Measurements from ENCODE around the gene GLRX3.

The GLRX3 gene

GRCh38 chr10:130185591-130185990, 49.4 kb downstream of the GLRX3 start (continued):
- no peak for TF ChIP-seq MYNN (tag by site-specific recombination; IDR thresholded peaks at IDR 0.05; ENCODE audit: borderline replicate concordance)
- no peak for TF ChIP-seq ZNF449 (tag by site-specific recombination; IDR thresholded peaks at IDR 0.05)
- no peak for TF ChIP-seq ZNF18 (tag by site-specific recombination; IDR thresholded peaks at IDR 0.05)
- TF ChIP-seq ZBTB48 (tag by site-specific recombination; IDR thresholded peaks at IDR 0.05), result no peak
- no peak for TF ChIP-seq ZNF660 (tag by site-specific recombination; IDR thresholded peaks at IDR 0.05)

GRCh38 chr10:130188195-130189175, 52.3 kb downstream of the GLRX3 start:
- TF ChIP-seq GLIS1 (tag by site-specific recombination; IDR thresholded peaks at IDR 0.05), result no peak
- TF ChIP-seq ZNF623 (tag by site-specific recombination; IDR thresholded peaks at IDR 0.05), result no peak
- TF ChIP-seq SCRT1 (tag by site-specific recombination; IDR thresholded peaks at IDR 0.05; ENCODE audit: borderline replicate concordance), result peak; percentile 85
- TF ChIP-seq REST (tag by site-specific recombination; IDR thresholded peaks at IDR 0.05), result no peak
- TF ChIP-seq HOXA7 (CRISPR knock-in tag; IDR thresholded peaks at IDR 0.05; ENCODE audit: borderline replicate concordance), result no peak
- peak; percentile 48; the same call in 1 of the 2 replicates for TF ChIP-seq ZNF600 (tag by site-specific recombination; IDR thresholded peaks at IDR 0.05)
- TF ChIP-seq SCRT2 (tag by site-specific recombination; IDR thresholded peaks at IDR 0.05), result peak; percentile 84
- TF ChIP-seq ZBTB7A (tag by site-specific recombination; IDR thresholded peaks at IDR 0.05; ENCODE audit: low read depth), result no peak
- no peak for TF ChIP-seq ZNF558 (tag by site-specific recombination; IDR thresholded peaks at IDR 0.05)
- TF ChIP-seq SALL2 (tag by site-specific recombination; IDR thresholded peaks at IDR 0.05; ENCODE audit: borderline replicate concordance), result no peak
- Histone ChIP-seq H3K9me3 (ENCODE audit: control insufficient read depth, insufficient read depth, low read depth, low read length) (no peaks in the 10 kb centered on the region), H3K36me3 (ENCODE audit: control insufficient read depth in 2 of 2, insufficient read depth in 1 of 2, low read length in 2 of 2) (peaks cover 12 to 45% of the 10 kb centered on the region in 2 experiments; a peak in 2 of 3 replicates), H3K4me3 (ENCODE audit: low read depth, low read length) (no peak overlapping the region), H3K27ac (ENCODE audit: extremely low read depth, low read depth, low read length) (no peak overlapping the region), H3K4me1 (ENCODE audit: control insufficient read depth, insufficient read depth, low read length) (peaks cover 3% of the 10 kb centered on the region; the same call in 1 of the 2 replicates)
- ChIA-PET POLR2A (no interaction called here), CTCF (no interaction called here)

- no peak overlapping the region for H3K4me3 ChIP-seq (ENCODE audit: low read depth, low read length)
- peaks cover 3% of the 10 kb centered on the region; the same call in 1 of the 2 replicates for H3K4me1 ChIP-seq (ENCODE audit: control insufficient read depth, insufficient read depth, low read length)
- no peak for TF ChIP-seq ZNF707 (tag by site-specific recombination; IDR thresholded peaks at IDR 0.05)
- peak; percentile 79; the same call in 1 of the 2 replicates for TF ChIP-seq ZNF202 (tag by site-specific recombination; IDR thresholded peaks at IDR 0.05; ENCODE audit: borderline replicate concordance)
- peak; percentile 42; the same call in 1 of the 2 replicates for TF ChIP-seq HIC1 (tag by site-specific recombination; IDR thresholded peaks at IDR 0.05)
- TF ChIP-seq ZNF18 (tag by site-specific recombination; IDR thresholded peaks at IDR 0.05), result 0 out of 2 replicates have a peak, but pooled peaks have one; percentile 29
- CTCF ChIA-PET, result interaction anchor here (0.7 kb wide), 2 partner anchors 21 to 371 kb away, joined by 3 read pairs; no protein-coding TSS in a partner anchor
- H3K9me3 ChIP-seq (ENCODE audit: control insufficient read depth, insufficient read depth, low read depth, low read length), result no peaks in the 10 kb centered on the region
- H3K36me3 ChIP-seq (ENCODE audit: control insufficient read depth in 2 of 2, insufficient read depth in 1 of 2, low read length in 2 of 2), result peaks cover under 1 to 33% of the 10 kb centered on the region in 2 experiments; a peak in 2 of 3 replicates
- POLR2A ChIA-PET, result no interaction called here
- H3K27ac ChIP-seq (ENCODE audit: extremely low read depth, low read depth, low read length), result no peak overlapping the region
These were observed 53.4 kb downstream of the GLRX3 start for GRCh38 chr10:130189608-130190054.
